Gastrocnemius medialis (tissue), 4 donors: ENCODE measurements around the gene SRGAP1. TPM values are rescaled to one million over a fixed set of nuclear protein-coding genes. Genes with fewer than 3 reads are reported as not detected.

ENCODE experiments used
- ATAC-seq, 2 donors: fragments of 150-250 bp; one replicate each; pipeline ENCODE4 v1.9.1; 2016
- DNase-seq, 2 donors: peaks; one replicate each; pipeline ENCODE4 v3.0.0-alpha.2; 2019
- H3K27ac ChIP-seq, 4 donors: fragments of 200-600 bp; sonication (generic); 1 replicate in 1 of 4; 2 replicates in 3 of 4; pipeline ENCODE4 v1.5.1; 2016 to 2018; ENCODE audit warnings: mild to moderate bottlenecking in 2 of 4, moderate library complexity in 1 of 4
- H3K27me3 ChIP-seq, 3 donors: fragments of 200-600 bp; sonication (generic) in 2 of 3; 1 replicate in 1 of 3; 2 replicates in 2 of 3; pipeline versions ENCODE4 v1.5.1 to v1.6.0; 2016 to 2019; ENCODE audit warnings: mild to moderate bottlenecking in 1 of 3, moderate library complexity in 1 of 3
- H3K36me3 ChIP-seq, 2 donors: fragments of 200-600 bp; sonication (generic) in 1 of 2; one replicate each; pipeline ENCODE4 v1.5.1; 2017 to 2018
- H3K4me1 ChIP-seq, 2 donors: fragments of 200-600 bp; sonication (generic) in 1 of 2; one replicate each; pipeline ENCODE4 v1.5.1; 2016 to 2017; ENCODE audit warnings: mild to moderate bottlenecking in 2 of 2
- H3K4me3 ChIP-seq, 4 donors: fragments of 200-600 bp; sonication (generic) in 3 of 4; 1 replicate in 1 of 4; 2 replicates in 3 of 4; pipeline ENCODE4 v1.5.1; 2016 to 2019; ENCODE audit warnings: mild to moderate bottlenecking in 2 of 4
- H3K9me3 ChIP-seq, 3 donors: fragments of 200-600 bp; sonication (generic) in 2 of 3; 1 replicate in 1 of 3; 2 replicates in 2 of 3; pipeline ENCODE4 v1.5.1; 2016 to 2019
- POLR2A ChIP-seq, 2 donors: fragments of 450-650 bp; IDR thresholded peaks; one replicate each; pipeline ENCODE4 v1.6.1; 2017; ENCODE audit warnings: antibody characterized with exemption in 2 of 2, mild to moderate bottlenecking in 2 of 2, moderate library complexity in 2 of 2
- in situ Hi-C, 4 donors: fragments of 200-750 bp; cut with MboI; loops; one replicate each; pipeline versions ENCODE4 v1.15.0 to v1.8.0; 2017; ENCODE audit warnings: low sequenced_read_pairs in 4 of 4
- intact Hi-C: fragments of 100-400 bp; cut with DNase I; formaldehyde crosslinking; loops from one replicate; pipeline ENCODE4 v1.15.1; 2023; ENCODE audit warnings: low total_unique reads
- total RNA-seq, 4 donors: library from RNA; depleted of rRNA; stranded (reverse); fragments of >200 nt; gene quantifications; one replicate each; pipeline versions ENCODE4 v1.1.0 to v1.2.3, GENCODE V29; 2016
- TF ChIP-seq, protein P1 (sequence below), 5 experiments: fragments of 450-650 bp in 3 of 5; fragments of 200-600 bp in 2 of 5; sonication (generic) in 2 of 5; IDR thresholded peaks in 4 of 5; conservative IDR thresholded peaks in 1 of 5; 1 replicate in 4 of 5; 2 replicates in 1 of 5; pipeline ENCODE4 v1.5.1; 2016 to 2019; ENCODE audit warnings: antibody characterized with exemption in 5 of 5, mild to moderate bottlenecking in 3 of 5, moderate library complexity in 3 of 5

Gene SRGAP1
- total RNA-seq, 4 donors from 2014 or later, result 0.36 to 0.85 (median 0.66) TPM

DNA sequence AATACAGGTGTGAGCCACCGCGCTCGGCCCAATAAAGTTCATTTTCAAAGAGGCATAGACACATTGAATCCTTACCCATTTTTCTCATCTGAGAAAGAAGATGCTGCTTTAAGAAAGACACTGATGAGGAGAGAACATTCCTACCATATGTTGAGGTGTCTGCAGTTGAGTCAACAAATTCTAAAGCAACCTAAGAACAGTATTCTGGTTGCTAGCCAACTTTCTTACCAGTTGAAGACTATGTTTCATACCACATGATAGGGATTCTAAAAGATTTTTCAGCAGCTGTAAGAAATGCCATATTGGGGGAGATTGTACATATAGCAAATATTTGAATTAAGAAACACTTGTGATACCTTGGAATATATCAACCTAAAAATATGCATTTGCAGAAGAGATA lies 160.1 kb downstream of the SRGAP1 start:
- TF ChIP-seq POLR2A (IDR thresholded peaks at IDR 0.05), result no peak
- TF ChIP-seq, protein P1, sequence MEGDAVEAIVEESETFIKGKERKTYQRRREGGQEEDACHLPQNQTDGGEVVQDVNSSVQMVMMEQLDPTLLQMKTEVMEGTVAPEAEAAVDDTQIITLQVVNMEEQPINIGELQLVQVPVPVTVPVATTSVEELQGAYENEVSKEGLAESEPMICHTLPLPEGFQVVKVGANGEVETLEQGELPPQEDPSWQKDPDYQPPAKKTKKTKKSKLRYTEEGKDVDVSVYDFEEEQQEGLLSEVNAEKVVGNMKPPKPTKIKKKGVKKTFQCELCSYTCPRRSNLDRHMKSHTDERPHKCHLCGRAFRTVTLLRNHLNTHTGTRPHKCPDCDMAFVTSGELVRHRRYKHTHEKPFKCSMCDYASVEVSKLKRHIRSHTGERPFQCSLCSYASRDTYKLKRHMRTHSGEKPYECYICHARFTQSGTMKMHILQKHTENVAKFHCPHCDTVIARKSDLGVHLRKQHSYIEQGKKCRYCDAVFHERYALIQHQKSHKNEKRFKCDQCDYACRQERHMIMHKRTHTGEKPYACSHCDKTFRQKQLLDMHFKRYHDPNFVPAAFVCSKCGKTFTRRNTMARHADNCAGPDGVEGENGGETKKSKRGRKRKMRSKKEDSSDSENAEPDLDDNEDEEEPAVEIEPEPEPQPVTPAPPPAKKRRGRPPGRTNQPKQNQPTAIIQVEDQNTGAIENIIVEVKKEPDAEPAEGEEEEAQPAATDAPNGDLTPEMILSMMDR (IDR thresholded peaks at IDR 0.05 in 4 of 5, conservative IDR thresholded peaks at IDR 0.05 in 1 of 5), result no peak
- Histone ChIP-seq H3K36me3 (no peaks in the 10 kb centered on the region), H3K27me3 (no peaks in the 10 kb centered on the region), H3K4me3 (no peak overlapping the region), H3K4me1 (no peaks in the 10 kb centered on the region), H3K9me3 (no peaks in the 10 kb centered on the region), H3K27ac (no peak overlapping the region)
- in situ Hi-C loops, result no loop called here
- ATAC-seq (no peak), DNase-seq (no peak)
- intact Hi-C loops, result loop anchor here (10.0 kb wide), 1 partner anchor 1920 kb away; no protein-coding TSS in a partner anchor

DNA sequence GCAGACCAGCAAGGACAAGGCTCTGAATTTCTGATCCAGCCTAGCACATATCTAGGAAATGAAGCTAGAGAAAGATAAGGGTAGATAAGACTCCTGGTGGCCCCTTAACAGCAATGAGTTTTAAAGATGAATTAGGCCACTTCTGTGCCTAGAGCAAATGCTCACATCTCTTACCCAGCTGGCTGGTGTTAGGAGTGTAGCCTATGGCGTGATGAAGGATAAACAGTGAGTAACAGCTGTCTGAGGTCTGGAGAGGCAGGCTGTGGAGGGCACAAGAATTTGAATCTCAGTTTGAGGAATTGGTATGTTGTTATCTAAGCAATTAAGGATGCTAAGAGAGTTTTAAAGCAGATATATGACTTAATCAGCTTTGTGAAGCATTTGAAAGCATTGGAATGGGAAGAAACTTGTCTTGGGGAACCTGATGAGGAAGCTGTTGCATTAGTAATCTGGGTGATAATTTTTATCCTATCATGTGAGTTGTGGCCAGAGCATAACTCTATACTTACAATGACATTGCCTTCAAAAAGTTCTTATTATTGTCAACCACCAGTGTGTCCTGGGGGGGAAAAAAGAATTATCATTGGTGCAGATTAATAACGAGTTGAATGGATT lies 161.8 kb downstream of the SRGAP1 start:
- no peaks in the 10 kb centered on the region for H3K27me3 ChIP-seq
- H3K36me3 ChIP-seq, result no peaks in the 10 kb centered on the region
- no peak overlapping the region for H3K27ac ChIP-seq
- intact Hi-C loops, result loop anchor here (10.0 kb wide), 1 partner anchor 1918 kb away; no protein-coding TSS in a partner anchor
- H3K4me1 ChIP-seq, result no peaks in the 10 kb centered on the region
- no peak overlapping the region for H3K4me3 ChIP-seq
- H3K9me3 ChIP-seq, result no peaks in the 10 kb centered on the region
- ATAC-seq (no peak), DNase-seq (no peak)
- TF ChIP-seq, protein P1 (IDR thresholded peaks at IDR 0.05 in 4 of 5, conservative IDR thresholded peaks at IDR 0.05 in 1 of 5), result no peak
- no peak for TF ChIP-seq POLR2A (IDR thresholded peaks at IDR 0.05)
- in situ Hi-C loops, result no loop called here

DNA sequence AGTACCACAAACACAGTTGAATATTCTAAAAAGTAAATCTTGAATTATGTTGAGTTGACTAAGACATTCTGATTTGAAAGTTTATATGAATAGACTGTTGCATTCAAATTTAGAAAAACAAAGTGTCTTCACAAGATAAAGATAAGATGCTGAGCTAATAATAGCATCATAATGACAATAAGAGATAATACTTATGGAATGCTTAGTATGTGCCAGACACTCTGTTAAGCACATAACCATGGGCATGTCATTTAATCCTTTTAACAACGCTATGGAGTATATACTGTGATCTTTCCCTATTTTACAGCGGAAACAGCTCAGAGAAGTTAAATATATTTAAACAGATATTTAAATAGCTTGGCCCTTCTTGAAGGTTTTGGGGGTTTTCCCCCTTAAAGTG lies 163.4 kb downstream of the SRGAP1 start:
- no peaks in the 10 kb centered on the region for H3K27me3 ChIP-seq
- intact Hi-C loops, result loop anchor here (10.0 kb wide), 1 partner anchor 1917 kb away; no protein-coding TSS in a partner anchor
- in situ Hi-C loops, result no loop called here
- no peak overlapping the region for H3K27ac ChIP-seq
- no peak for ATAC-seq
- H3K36me3 ChIP-seq, result no peaks in the 10 kb centered on the region
- DNase-seq, result no peak
- H3K9me3 ChIP-seq, result no peaks in the 10 kb centered on the region
- H3K4me1 ChIP-seq, result no peaks in the 10 kb centered on the region
- TF ChIP-seq, protein P1 (IDR thresholded peaks at IDR 0.05 in 4 of 5, conservative IDR thresholded peaks at IDR 0.05 in 1 of 5), result no peak
- no peak for TF ChIP-seq POLR2A (IDR thresholded peaks at IDR 0.05)
- no peak overlapping the region for H3K4me3 ChIP-seq

DNA sequence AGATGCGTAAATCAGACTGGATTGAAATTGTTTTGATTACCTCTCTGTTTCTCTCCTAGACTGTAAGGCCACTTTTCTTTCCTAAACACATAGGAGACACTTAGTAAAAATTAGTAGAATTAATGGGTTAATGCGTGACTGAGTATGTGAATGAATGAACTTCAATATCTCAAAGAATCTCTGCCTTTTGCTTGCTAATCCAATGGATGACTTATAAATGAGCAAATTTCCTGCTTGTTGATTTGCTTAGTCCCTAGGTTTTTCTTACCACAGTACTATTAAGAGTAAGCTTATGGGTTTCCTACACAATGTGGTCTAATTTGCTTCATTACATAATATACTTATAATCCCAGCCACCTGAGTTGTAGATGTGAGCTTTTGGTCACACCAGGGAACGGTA lies 164.1 kb downstream of the SRGAP1 start:
- DNase-seq (no peak), ATAC-seq (no peak)
- TF ChIP-seq, protein P1 (IDR thresholded peaks at IDR 0.05 in 4 of 5, conservative IDR thresholded peaks at IDR 0.05 in 1 of 5), result no peak
- no peak for TF ChIP-seq POLR2A (IDR thresholded peaks at IDR 0.05)
- Histone ChIP-seq H3K27me3 (no peaks in the 10 kb centered on the region), H3K9me3 (no peaks in the 10 kb centered on the region), H3K4me3 (no peak overlapping the region), H3K27ac (no peak overlapping the region), H3K36me3 (no peaks in the 10 kb centered on the region), H3K4me1 (no peaks in the 10 kb centered on the region)
- intact Hi-C loops, result loop anchor here (10.0 kb wide), 1 partner anchor 1916 kb away; no protein-coding TSS in a partner anchor
- in situ Hi-C loops, result no loop called here
